K562 (cell line): ENCODE results near the gene PPFIA1. TPM values are rescaled to one million over a fixed set of nuclear protein-coding genes. Genes with fewer than 3 reads are reported as not detected.

Source experiments
- CBFA2T2 ChIP-seq: fragments of 450-650 bp; conservative IDR thresholded peaks from 2 replicates; pipeline ENCODE4 v1.6.1; 2017; ENCODE audit warnings: mild to moderate bottlenecking
- CUX1 ChIP-seq: fragments of 200-800 bp; sonication (Bioruptor generic); IDR thresholded peaks from 2 replicates; pipeline ENCODE4 v1.6.1; 2016; ENCODE audit warnings: missing genetic modification characterization, missing compliant biosample characterization
- EGR1 ChIP-seq: fragments of 450-650 bp; conservative IDR thresholded peaks from 2 replicates; pipeline ENCODE4 v1.6.1; 2017; ENCODE audit warnings: mild to moderate bottlenecking
- NFIC ChIP-seq: fragments of 450-650 bp; IDR thresholded peaks from 2 replicates; pipeline ENCODE4 v1.6.1; 2017; ENCODE audit warnings: mild to moderate bottlenecking, inconsistent platforms
- PKNOX1 ChIP-seq: fragments of 450-650 bp; IDR thresholded peaks from 2 replicates; pipeline ENCODE4 v1.6.1; 2016
- SMARCE1 ChIP-seq: fragments of 450-650 bp; IDR thresholded peaks from 2 replicates; pipeline ENCODE4 v1.7.1; 2016; ENCODE audit warnings: mild to moderate bottlenecking
- SRSF7 ChIP-seq: fragments of 200-400 bp; formaldehyde crosslinking; optimal IDR thresholded peaks from 2 replicates; pipeline ENCODE3; 2017; ENCODE audit warnings: mild to moderate bottlenecking, low read depth, low read length
- ZBED1 ChIP-seq: IDR thresholded peaks from 2 replicates; pipeline ENCODE4 v1.6.1; 2014
- ZNF311 ChIP-seq: fragments of 250-450 bp; sonication (Bioruptor Pico); IDR thresholded peaks from 2 replicates; pipeline ENCODE4 v1.4.0; 2020; ENCODE audit warnings: mild to moderate bottlenecking, moderate library complexity
- polyA plus RNA-seq, 8 experiments: library from polyadenylated mRNA; depleted of rRNA in 4 of 8; stranded (reverse) in 5 of 8; unstranded in 3 of 8; fragments of >200 nt; fragmentation: Nextera tagmentation in 2 of 8; fragmentation: Illumina TruSeq in 1 of 8; extraction: Ambion mirVana in 2 of 8; extraction: Trizol in 1 of 8; gene quantifications; 2 replicates each; pipeline versions ENCODE4 v1.2.1 to v1.2.3, GENCODE V29; 2011 to 2014; ENCODE audit warnings: inconsistent platforms in 1 of 8, missing spikeins in 1 of 8
- total RNA-seq, 7 experiments: library from RNA; depleted of rRNA in 6 of 7; stranded (reverse); fragments of >200 nt in 6 of 7; fragmentation: Illumina TruSeq in 2 of 7; extraction: Trizol in 2 of 7; gene quantifications; 2 replicates each; pipeline versions ENCODE4 v1.2.1 to v1.2.3, GENCODE V29; 2011 to 2021; ENCODE audit warnings: low replicate concordance in 1 of 7
- TF ChIP-seq, protein P1 (sequence below): fragments of 450-650 bp; IDR thresholded peaks from 2 replicates; pipeline ENCODE4 v1.6.1; 2016; ENCODE audit warnings: missing biosample characterization, missing genetic modification characterization
- TF ChIP-seq, protein P2 (sequence below), 2 experiments: fragments of 450-650 bp; IDR thresholded peaks; 2 replicates each; pipeline ENCODE4 v1.6.1; 2016
- TF ChIP-seq, protein P3 (sequence below): fragments of 450-650 bp; IDR thresholded peaks from 2 replicates; pipeline ENCODE4 v1.6.1; 2017; ENCODE audit warnings: antibody characterized with exemption, mild to moderate bottlenecking
- TF ChIP-seq, protein P4 (sequence below): sonication (generic); formaldehyde crosslinking; IDR thresholded peaks from 2 replicates; pipeline ENCODE4 v1.8.1; 2023; ENCODE audit warnings: mild to moderate bottlenecking, missing genetic modification reagents

Gene PPFIA1
- total and polyA plus RNA-seq, 9 of the 15 experiments (the other 6 are each of a cell fraction or from before 2014, with no cell fraction given), result 9.9 to 41.5 (median 28.5) TPM

- TF ChIP-seq, protein P1, sequence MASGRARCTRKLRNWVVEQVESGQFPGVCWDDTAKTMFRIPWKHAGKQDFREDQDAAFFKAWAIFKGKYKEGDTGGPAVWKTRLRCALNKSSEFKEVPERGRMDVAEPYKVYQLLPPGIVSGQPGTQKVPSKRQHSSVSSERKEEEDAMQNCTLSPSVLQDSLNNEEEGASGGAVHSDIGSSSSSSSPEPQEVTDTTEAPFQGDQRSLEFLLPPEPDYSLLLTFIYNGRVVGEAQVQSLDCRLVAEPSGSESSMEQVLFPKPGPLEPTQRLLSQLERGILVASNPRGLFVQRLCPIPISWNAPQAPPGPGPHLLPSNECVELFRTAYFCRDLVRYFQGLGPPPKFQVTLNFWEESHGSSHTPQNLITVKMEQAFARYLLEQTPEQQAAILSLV (tag), result no peak
- no peak for TF ChIP-seq ZNF311 (CRISPR knock-in tag)
- no peak for TF ChIP-seq EGR1
- no peak for TF ChIP-seq CBFA2T2
- TF ChIP-seq CUX1 (CRISPR knock-in tag), result no peak
- TF ChIP-seq, protein P2, sequence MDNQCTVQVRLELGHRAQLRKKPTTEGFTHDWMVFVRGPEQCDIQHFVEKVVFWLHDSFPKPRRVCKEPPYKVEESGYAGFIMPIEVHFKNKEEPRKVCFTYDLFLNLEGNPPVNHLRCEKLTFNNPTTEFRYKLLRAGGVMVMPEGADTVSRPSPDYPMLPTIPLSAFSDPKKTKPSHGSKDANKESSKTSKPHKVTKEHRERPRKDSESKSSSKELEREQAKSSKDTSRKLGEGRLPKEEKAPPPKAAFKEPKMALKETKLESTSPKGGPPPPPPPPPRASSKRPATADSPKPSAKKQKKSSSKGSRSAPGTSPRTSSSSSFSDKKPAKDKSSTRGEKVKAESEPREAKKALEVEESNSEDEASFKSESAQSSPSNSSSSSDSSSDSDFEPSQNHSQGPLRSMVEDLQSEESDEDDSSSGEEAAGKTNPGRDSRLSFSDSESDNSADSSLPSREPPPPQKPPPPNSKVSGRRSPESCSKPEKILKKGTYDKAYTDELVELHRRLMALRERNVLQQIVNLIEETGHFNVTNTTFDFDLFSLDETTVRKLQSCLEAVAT (IDR thresholded peaks at IDR 0.05), result no peak
- TF ChIP-seq SRSF7, result no peak
- no peak for TF ChIP-seq PKNOX1
- TF ChIP-seq SMARCE1, result peak; percentile 84
- TF ChIP-seq, protein P3, sequence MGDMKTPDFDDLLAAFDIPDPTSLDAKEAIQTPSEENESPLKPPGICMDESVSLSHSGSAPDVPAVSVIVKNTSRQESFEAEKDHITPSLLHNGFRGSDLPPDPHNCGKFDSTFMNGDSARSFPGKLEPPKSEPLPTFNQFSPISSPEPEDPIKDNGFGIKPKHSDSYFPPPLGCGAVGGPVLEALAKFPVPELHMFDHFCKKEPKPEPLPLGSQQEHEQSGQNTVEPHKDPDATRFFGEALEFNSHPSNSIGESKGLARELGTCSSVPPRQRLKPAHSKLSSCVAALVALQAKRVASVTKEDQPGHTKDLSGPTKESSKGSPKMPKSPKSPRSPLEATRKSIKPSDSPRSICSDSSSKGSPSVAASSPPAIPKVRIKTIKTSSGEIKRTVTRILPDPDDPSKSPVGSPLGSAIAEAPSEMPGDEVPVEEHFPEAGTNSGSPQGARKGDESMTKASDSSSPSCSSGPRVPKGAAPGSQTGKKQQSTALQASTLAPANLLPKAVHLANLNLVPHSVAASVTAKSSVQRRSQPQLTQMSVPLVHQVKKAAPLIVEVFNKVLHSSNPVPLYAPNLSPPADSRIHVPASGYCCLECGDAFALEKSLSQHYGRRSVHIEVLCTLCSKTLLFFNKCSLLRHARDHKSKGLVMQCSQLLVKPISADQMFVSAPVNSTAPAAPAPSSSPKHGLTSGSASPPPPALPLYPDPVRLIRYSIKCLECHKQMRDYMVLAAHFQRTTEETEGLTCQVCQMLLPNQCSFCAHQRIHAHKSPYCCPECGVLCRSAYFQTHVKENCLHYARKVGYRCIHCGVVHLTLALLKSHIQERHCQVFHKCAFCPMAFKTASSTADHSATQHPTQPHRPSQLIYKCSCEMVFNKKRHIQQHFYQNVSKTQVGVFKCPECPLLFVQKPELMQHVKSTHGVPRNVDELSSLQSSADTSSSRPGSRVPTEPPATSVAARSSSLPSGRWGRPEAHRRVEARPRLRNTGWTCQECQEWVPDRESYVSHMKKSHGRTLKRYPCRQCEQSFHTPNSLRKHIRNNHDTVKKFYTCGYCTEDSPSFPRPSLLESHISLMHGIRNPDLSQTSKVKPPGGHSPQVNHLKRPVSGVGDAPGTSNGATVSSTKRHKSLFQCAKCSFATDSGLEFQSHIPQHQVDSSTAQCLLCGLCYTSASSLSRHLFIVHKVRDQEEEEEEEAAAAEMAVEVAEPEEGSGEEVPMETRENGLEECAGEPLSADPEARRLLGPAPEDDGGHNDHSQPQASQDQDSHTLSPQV, result no peak
- TF ChIP-seq, protein P4, sequence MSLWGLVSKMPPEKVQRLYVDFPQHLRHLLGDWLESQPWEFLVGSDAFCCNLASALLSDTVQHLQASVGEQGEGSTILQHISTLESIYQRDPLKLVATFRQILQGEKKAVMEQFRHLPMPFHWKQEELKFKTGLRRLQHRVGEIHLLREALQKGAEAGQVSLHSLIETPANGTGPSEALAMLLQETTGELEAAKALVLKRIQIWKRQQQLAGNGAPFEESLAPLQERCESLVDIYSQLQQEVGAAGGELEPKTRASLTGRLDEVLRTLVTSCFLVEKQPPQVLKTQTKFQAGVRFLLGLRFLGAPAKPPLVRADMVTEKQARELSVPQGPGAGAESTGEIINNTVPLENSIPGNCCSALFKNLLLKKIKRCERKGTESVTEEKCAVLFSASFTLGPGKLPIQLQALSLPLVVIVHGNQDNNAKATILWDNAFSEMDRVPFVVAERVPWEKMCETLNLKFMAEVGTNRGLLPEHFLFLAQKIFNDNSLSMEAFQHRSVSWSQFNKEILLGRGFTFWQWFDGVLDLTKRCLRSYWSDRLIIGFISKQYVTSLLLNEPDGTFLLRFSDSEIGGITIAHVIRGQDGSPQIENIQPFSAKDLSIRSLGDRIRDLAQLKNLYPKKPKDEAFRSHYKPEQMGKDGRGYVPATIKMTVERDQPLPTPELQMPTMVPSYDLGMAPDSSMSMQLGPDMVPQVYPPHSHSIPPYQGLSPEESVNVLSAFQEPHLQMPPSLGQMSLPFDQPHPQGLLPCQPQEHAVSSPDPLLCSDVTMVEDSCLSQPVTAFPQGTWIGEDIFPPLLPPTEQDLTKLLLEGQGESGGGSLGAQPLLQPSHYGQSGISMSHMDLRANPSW (CRISPR knock-in tag), result no peak
- TF ChIP-seq ZBED1, result no peak
- peak; percentile 44 for TF ChIP-seq NFIC
Measured at GRCh38 chr11:70233511-70233934, 37.0 kb upstream of the PPFIA1 start (continued).
